Activated CD8-positive, alpha-beta memory T cell treated with anti-CD3 and anti-CD28 coated beads for 1 hour (primary cell): ENCODE measurements around the gene NXT1.
"Not testable (repeated sequence)": the region's sequence is repeated elsewhere in the genome, so short reads cannot be mapped to it uniquely, and the experiment has no call there.

Experiments used
- DNase-seq, 2 donors: peaks; one replicate each; pipeline ENCODE4 v3.0.0-alpha.2; 2020; ENCODE audit warnings: low read depth in 1 of 2; ENCODE audit errors: extremely low read depth in 1 of 2

The NXT1 gene

DNA sequence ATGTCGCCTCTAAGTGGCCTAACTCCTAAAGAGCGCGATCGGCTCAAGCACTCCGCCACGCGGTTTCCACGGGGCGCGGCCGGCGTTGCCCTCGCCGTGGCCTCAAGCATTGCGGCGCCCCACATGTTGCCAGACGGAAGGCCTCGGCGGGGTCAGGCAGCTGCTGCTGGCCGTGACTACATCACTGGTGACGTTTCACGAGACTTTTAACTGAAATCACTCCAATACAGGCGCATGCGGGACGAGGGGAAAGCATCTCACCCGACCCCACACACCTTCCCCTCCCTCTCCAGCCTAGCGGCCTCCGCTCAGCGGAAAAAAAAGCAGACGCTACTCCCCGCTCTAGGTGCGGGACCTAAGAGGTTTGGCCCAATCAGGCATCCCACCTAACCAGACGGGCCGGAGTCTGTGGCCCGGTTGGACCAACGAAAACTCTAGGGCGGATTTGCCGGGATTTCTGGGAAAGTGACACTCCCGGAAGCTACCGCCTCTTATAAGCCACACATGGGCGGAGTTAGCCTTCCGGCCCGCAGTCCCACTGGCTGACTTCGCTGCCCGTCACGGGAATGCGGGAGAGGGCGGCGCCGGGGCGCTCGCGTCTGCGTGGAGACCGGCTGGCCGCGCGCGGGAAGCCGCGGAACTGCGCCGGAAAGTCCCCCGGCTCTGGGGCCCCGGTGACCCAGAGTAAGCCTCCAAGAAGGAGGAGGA lies at the start of gene NXT1:
Gene NXT1, plus strand, starts transcription at position 596 of the 708 bp plus-strand sequence. CDS start 3,251 bp downstream, outside the sequence.
- DNase-seq = peak; percentile 91 to 93

GRCh38 chr20:23301436-23302050 lies 49.0 kb upstream of the NXT1 start:
- no peak for DNase-seq

GRCh38 chr20:23302386-23302785 lies 48.2 kb upstream of the NXT1 start:
- no peak for DNase-seq

DNA sequence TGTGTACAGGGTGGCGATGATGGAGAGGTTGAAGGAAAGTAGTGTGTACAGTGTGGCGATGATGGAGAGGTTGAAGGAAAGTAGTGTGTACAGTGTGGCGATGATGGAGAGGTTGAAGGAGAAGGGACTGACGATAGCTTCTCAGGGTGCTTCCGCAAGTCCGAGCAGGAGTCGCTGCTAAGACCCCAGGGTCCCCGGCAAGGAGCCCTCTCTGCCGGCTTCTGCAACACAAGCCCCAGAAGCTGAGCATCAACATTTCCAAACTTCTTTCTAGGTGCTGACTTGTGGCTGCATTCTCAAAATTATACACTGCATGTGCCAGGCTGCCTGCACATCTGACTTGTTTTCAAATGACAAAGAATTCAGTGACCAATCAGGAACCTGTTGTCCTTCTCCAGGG lies 47.8 kb upstream of the NXT1 start:
- no peak for DNase-seq

- DNase-seq = no peak
Measured at GRCh38 chr20:23303325-23304102, 47.1 kb upstream of the NXT1 start.

DNA sequence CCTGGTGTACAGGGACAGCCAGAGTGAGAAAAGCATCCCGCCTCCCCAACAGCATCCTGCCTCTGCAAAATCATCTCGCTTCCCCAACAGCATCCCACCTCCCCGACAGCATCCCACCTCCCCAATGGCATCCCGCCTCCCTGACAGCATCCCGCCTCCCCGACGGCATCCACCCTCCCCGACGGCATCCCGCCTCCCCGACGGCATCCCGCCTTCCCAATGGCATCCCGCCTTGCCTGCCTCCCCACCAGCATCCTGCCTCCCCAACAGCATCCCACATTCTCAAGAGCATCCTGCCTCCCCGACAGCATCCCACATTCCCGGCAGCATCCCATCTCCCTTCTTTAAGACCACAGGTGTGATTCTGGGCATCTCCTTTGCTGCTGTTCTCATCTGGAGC lies 46.0 kb upstream of the NXT1 start:
- DNase-seq = no peak

DNA sequence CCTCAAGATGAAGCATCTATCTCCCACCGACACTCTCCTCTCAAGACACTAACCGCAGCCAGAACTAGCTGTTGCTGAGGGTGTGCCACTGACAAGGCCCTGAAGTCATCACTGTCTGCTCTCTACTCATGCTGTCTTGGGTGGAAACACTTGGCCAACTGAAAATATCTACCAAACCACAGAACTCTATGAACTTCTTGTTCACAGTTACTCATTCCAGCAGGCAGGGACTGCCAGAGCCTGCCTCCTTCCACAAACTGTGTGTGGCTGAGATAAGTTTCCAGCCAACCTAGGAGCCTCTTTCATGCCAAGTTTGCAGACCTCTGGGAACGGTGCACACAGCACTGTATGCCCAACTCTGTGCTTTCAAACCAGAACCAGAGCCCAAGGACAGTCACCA lies 45.5 kb upstream of the NXT1 start:
- no peak for DNase-seq

DNA sequence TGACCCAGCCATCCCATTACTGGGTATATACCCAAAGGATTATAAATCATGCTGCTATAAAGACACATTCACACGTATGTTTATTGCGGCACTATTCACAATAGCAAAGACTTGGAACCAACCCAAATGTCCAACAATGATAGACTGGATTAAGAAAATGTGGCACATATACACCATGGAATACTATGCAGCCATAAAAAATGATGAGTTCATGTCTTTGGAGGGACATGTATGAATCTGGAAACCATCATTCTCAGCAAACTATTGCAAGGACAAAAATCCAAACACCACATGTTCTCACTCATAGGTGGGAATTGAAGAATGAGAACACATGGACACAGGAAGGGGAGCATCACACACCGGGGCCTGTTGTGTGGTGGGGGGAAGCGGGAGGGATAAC lies 43.2 kb upstream of the NXT1 start:
- DNase-seq = not testable (repeated sequence)

DNA sequence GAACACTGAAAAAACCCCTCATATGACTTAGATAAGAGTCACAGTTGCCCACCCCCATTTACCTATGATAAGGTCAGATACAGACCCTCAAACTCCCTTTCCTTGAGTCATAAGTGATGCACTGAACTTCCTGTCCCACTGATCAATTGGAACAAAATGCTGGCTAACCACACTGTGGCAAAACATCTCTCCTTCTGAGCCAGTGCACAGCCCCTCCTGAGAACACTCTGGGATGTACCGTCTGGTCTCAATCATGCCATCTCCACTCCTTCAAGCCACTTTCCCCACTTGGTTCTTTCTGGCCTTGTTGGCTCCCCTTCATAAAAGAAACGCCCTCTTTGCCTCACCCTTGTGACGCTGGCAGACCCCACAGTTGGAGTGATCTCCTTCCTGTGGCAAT lies 42.6 kb upstream of the NXT1 start:
- no peak for DNase-seq

GRCh38 chr20:23308908-23309307 lies 41.7 kb upstream of the NXT1 start:
- no peak for DNase-seq

GRCh38 chr20:23309781-23310180 lies 40.8 kb upstream of the NXT1 start:
- no peak for DNase-seq

DNA sequence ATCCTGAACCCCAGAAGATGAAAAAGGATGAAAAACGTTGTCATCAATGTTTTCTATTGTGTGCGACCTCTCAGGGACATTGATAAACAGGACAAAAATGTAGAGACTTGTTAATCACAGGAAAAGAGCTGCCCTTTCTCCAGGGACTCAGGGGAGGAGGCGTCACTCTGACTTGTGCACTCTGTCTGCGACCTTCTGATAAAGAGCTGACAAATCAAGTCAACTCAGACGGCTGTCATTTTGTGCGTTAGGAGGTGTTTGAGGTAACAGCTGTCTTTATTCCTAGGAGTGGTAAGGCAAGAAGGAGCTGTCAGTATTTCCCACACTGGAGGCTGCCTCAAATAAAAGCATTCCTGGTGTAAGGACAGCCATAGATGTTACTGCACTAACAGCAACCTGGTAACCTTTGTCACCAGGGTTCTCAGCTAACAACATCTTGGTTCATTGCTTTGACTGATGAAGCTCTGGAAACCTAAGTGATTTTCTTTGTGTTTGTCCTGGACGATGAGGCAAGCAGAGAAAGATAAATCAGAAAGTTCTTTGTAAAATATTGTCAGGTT lies 38.6 kb upstream of the NXT1 start:
- DNase-seq = no peak

DNA sequence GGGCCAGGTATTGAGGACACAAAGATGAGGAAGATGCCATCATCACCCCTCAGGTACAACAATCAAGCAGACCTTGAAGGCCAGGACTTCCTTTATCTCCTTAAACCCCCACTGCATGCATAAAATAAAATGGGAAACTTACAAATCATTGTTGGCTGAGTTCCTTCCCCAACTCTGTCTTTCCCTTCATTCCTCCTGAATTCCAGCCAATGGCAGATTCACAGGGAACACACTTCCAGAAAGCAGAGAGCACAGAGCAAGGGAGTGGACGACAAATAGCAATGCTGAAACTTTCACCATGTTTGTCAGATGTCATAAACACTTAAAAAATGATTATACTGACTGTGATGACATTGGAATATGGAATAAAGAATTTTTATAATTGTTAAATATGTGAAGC lies 37.3 kb upstream of the NXT1 start:
- DNase-seq = no peak

DNA sequence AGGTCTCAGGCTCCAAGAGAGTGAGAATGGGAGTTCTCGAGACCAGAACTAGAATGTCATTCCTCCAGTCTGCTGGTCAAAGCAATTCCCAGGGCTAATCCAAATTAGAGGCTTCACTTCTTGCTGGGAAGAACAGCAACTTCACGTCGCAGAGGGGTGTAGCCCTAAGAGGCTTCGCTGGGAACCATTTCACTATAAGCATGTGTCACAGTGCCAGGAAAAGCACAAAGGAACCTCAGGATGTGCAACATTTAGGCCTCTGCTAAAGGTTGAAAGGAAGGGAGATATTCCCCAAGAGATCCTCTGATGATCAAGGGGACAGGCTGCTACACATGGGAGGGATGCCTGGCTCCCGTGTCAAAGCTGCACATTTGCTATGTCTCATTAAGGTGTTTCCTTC lies 35.9 kb upstream of the NXT1 start:
- DNase-seq = no peak

DNA sequence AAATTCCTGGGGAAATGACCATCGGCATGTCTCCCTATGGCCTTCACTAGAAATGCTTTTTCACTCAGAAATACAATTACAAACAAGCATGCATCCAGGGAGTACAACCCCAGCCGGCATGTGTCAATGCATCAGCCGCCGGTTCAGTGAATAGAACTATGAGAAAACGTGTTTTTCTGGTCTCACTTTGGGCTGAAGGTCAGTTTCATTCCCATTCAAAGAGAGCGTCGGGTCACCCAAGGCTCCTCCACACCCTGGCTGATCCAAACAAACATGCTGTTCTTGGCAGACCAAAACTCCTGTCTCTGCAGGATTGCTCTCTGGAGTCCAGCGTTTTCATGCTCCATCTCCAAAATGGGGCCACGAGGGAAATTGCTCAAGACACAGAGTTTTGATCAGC lies 35.5 kb upstream of the NXT1 start:
- no peak for DNase-seq

DNA sequence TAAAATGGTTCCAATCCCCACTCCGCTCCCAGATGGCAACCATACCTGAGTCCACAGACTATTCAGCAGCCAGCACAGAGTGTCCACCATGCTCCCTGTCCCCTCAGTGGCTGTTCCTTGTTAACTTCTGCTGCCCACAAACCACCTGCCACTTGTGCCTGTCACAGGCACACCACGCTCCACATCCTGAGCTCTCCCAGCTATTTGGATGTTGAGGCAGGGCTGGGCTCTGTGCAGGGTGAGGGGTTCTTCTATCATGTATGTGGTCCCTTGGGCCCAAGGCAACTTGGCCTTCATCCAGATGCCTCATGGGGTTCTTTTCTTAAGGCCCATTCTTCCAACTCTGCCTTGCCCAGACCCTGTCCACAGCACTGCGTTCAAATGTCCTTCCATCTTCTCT lies 34.0 kb upstream of the NXT1 start:
- no peak for DNase-seq

- DNase-seq = no peak
Measured at GRCh38 chr20:23317081-23317480, 33.5 kb upstream of the NXT1 start.

GRCh38 chr20:23318347-23318746 lies 32.2 kb upstream of the NXT1 start:
- DNase-seq = no peak

DNA sequence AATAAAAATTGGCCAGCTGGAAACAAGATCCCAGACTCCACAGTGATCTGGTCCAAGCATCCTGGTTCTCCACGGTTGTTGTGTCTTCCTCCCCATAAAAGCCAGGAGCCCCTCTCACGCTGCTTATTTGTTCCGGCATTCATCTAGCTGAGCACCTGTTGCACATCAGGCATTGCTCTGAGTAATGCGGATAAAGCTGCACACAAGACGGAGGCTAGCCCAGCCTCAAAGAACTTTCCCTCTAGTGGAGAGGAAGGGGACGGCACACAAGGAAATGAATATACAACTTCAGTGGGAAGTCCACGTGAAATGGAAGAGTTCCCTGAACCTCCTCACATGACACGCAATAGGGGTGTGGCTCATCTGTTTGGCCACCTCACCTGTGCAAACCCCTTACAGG lies 30.3 kb upstream of the NXT1 start:
- DNase-seq = no peak

GRCh38 chr20:23325107-23325506 lies 25.5 kb upstream of the NXT1 start:
- no peak for DNase-seq

- no peak for DNase-seq
Measured at GRCh38 chr20:23326774-23327173, 23.8 kb upstream of the NXT1 start.
